BJ (cell line): ENCODE measurements around the gene MCTP1. TPM values are rescaled to one million over a fixed set of nuclear protein-coding genes. Genes with fewer than 3 reads are reported as not detected.

Source experiments
- CTCF ChIA-PET: fragments of 350-600 bp; formaldehyde crosslinking; extraction: SDS; loops from one replicate; lab custom pipeline; 2021; ENCODE audit warnings: antibody characterized with exemption, inconsistent platforms; lab: Yijun Ruan, JAX
- POLR2A ChIA-PET: fragments of 300-600 bp; sonication (Branson Sonifier 250); formaldehyde crosslinking; extraction: SDS; loops from one replicate; lab custom pipeline; 2021; ENCODE audit warnings: antibody characterized with exemption; lab: Charles Lee
- DNase-seq: peaks from one replicate; pipeline ENCODE4 v3.0.0-alpha.2; 2011; ENCODE audit warnings: low read depth
- H3K27me3 ChIP-seq: 2 replicates; pipeline ENCODE4 v1.6.0; 2011; ENCODE audit warnings: low read length; ENCODE audit not compliant: control insufficient read depth, insufficient read depth
- H3K36me3 ChIP-seq: 2 replicates; pipeline ENCODE4 v1.5.1; 2011; ENCODE audit warnings: low read length; ENCODE audit not compliant: control insufficient read depth, insufficient read depth
- H3K4me3 ChIP-seq: 2 replicates; pipeline ENCODE4 v1.5.1; 2011; ENCODE audit warnings: low read depth, mild to moderate bottlenecking, control low read depth, low read length
- polyA plus RNA-seq: library from polyadenylated mRNA; depleted of rRNA; stranded (reverse); fragments of >200 nt; gene quantifications from 2 replicates; pipeline ENCODE4 v1.2.3, GENCODE V29; 2011
- TF ChIP-seq, protein P1 (sequence below): IDR thresholded peaks from 2 replicates; pipeline ENCODE4 v1.5.1; 2011; ENCODE audit warnings: low read depth, mild to moderate bottlenecking, control low read depth, inconsistent platforms, low read length, moderate library complexity; ENCODE audit not compliant: insufficient read depth

MCTP1 gene
- polyA plus RNA-seq, 1 experiment, result 0.02 TPM

DNA sequence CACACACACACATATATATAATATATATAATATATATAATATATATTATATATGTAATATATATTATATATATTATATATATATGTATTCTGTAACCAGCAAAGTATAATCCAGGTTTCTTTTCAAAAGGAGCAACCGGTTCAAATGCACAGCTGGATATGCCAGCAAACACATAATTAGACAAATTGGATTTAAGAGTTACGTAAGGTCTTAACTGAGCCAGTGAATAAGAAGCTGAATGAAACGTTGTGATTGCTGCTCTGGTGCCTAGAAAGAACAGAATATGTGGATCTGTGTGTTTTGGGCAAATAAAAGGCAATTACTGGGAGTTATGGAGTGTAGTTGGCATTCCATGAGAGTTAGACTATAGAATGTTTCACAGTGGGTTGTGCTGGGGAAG lies 488.3 kb downstream of the MCTP1 start:
- POLR2A ChIA-PET, result no interaction called here

DNA sequence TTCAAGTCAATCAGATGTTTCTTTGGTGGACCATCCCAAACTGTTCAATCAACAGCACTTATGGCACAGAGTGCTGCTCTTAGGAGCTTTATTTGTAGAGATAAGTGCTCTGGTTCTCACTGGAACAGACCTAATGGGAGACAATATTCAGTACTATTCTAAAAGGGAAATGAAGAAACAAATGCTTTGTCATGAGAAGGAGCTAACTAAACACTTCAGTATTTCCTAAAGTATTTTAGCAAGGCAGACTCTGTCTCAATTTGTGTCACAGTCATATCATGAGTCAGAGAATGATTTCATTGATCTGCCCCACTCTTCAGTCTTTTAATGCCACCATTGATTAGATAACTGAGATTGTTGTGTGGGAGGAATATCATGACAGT lies 491.1 kb downstream of the MCTP1 start:
- DNase-seq, result peak; percentile 10
- TF ChIP-seq, protein P1, sequence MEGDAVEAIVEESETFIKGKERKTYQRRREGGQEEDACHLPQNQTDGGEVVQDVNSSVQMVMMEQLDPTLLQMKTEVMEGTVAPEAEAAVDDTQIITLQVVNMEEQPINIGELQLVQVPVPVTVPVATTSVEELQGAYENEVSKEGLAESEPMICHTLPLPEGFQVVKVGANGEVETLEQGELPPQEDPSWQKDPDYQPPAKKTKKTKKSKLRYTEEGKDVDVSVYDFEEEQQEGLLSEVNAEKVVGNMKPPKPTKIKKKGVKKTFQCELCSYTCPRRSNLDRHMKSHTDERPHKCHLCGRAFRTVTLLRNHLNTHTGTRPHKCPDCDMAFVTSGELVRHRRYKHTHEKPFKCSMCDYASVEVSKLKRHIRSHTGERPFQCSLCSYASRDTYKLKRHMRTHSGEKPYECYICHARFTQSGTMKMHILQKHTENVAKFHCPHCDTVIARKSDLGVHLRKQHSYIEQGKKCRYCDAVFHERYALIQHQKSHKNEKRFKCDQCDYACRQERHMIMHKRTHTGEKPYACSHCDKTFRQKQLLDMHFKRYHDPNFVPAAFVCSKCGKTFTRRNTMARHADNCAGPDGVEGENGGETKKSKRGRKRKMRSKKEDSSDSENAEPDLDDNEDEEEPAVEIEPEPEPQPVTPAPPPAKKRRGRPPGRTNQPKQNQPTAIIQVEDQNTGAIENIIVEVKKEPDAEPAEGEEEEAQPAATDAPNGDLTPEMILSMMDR, result no peak
- POLR2A ChIA-PET, result no interaction called here
- Histone ChIP-seq H3K36me3 (no peaks in the 10 kb centered on the region), H3K4me3 (no peak overlapping the region), H3K27me3 (no peaks in the 10 kb centered on the region)
- CTCF ChIA-PET, result no interaction called here

More for the DNA sequence above, 488.3 kb downstream of the MCTP1 start:
- no peaks in the 10 kb centered on the region for H3K36me3 ChIP-seq
- DNase-seq, result no peak
- TF ChIP-seq, protein P1, result no peak
- CTCF ChIA-PET, result no interaction called here
- H3K4me3 ChIP-seq, result no peak overlapping the region
- H3K27me3 ChIP-seq, result no peaks in the 10 kb centered on the region; the same call in 1 of the 2 replicates

DNA sequence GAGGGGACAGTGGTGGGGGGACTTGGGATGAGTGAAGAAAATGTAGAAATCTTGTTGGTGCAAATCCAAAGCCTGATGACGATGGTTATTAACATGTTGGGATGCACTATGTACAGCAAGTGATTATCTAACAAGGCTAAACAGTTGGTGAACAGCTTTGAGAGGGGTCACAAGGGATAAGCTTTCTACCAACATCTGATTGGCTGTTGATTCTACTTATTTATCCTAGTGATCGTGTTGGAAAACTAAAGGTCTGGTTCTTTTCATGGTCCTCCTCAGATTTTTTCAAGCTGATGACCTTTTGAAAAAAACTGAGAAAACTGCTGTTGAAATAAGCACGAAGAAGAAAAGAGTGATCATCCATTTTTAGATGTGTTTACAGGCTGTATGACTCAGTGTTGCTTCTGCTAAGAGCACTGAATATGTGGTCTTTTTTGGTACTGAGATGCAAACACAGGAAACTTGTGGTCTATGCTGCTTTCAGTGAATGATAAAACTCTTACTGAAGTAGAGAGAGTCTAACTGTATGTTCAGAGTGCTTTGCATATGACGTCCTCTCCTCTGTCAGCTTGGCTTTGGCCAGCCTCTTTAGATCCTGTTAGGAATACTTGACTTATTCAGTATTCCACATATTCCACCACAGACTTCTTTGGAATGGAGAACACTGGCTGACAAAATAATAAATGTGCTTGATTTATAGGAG lies 491.6 kb downstream of the MCTP1 start:
- DNase-seq, result peak; percentile 69
- ChIA-PET CTCF (no interaction called here), POLR2A (no interaction called here)
- Histone ChIP-seq H3K27me3 (no peaks in the 10 kb centered on the region), H3K36me3 (no peaks in the 10 kb centered on the region), H3K4me3 (no peak overlapping the region)
- TF ChIP-seq, protein P1, result no peak

DNA sequence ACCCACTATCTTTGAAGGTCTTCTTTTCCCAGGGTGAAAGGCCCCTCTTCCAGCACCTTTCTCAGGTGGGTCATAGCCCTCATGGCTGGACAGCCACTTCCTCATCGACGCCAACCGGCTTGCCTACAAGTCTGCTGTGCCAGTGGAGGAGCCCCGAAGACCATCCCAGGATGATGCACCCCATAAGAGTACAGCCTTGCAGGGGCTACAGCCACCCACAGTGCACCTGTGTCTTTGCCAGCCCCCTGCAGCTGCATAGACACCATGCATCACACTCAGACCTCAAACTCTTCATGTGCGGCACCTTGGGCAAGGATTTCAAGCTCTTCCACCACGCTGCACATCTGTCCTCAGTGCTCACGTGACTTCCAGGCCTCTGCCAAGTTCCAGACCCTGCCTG lies 493.1 kb downstream of the MCTP1 start:
- Histone ChIP-seq H3K36me3 (no peaks in the 10 kb centered on the region), H3K27me3 (no peaks in the 10 kb centered on the region), H3K4me3 (no peak overlapping the region)
- ChIA-PET CTCF (interaction anchor here (0.6 kb wide), 1 partner anchor 1289 kb away, joined by 3 read pairs; no protein-coding TSS in a partner anchor), POLR2A (no interaction called here)
- no peak for DNase-seq
- TF ChIP-seq, protein P1, result no peak

DNA sequence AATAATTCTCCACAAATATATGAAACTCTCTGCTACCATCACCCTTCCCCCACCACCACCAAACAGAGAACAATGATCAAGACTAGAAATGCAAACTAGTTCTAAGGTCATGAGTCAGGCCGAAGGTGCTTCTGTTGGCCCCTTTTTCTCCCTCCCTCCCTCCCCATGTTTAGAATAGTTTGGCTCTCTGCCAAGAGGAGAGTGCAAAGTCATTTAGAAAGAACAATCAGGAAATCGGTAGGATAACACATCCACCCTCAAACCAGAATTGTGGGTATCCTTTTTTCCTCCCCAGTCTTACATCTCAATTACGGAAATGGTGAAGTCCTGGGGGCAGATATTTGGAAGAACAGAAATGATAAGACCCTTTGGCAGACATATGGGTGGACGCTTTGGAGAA lies 496.4 kb downstream of the MCTP1 start:
- ChIA-PET POLR2A (no interaction called here), CTCF (no interaction called here)
- H3K36me3 ChIP-seq, result no peaks in the 10 kb centered on the region
- H3K4me3 ChIP-seq, result no peak overlapping the region
- no peak for DNase-seq
- TF ChIP-seq, protein P1, result no peak
- H3K27me3 ChIP-seq, result no peaks in the 10 kb centered on the region
